WTC11 (cell line): ENCODE data around the gene SERTAD2. TPM values are rescaled to one million over a fixed set of nuclear protein-coding genes. Genes with fewer than 3 reads are reported as not detected.

ENCODE experiments used
- ATAC-seq: fragments of 200-7000 bp; cut with Tn5 transposase; 2 replicates; pipeline ENCODE4 v1.10.0; 2021; ENCODE audit warnings: mild to moderate bottlenecking, moderate library complexity
- CTCF ChIA-PET: fragments of 300-600 bp; sonication (Branson Sonifier 250); formaldehyde crosslinking; loops from one replicate; lab custom pipeline; 2021; ENCODE audit warnings: antibody characterized with exemption; lab: Charles Lee
- POLR2A ChIA-PET: fragments of 350-600 bp; sonication (Branson Sonifier 250); formaldehyde crosslinking; loops from one replicate; lab custom pipeline; 2021; ENCODE audit warnings: antibody characterized with exemption; lab: Charles Lee
- DNase-seq: peaks from one replicate; pipeline ENCODE4 v3.0.0; 2021; ENCODE audit warnings: low spot score
- H3K27ac Mint-ChIP-seq: 2 replicates; pipeline ENCODE4 v1.8.0; 2021; ENCODE audit warnings: mixed read lengths
- H3K27me3 Mint-ChIP-seq: 2 replicates; pipeline ENCODE4 v1.8.0; 2021; ENCODE audit warnings: low read depth, mild to moderate bottlenecking, moderate library complexity, mixed read lengths
- H3K36me3 Mint-ChIP-seq: 2 replicates; pipeline ENCODE4 v1.8.0; 2021; ENCODE audit warnings: mixed read lengths
- H3K4me1 Mint-ChIP-seq: 2 replicates; pipeline ENCODE4 v1.8.0; 2022; ENCODE audit warnings: mixed read lengths
- H3K4me3 Mint-ChIP-seq: 2 replicates; pipeline ENCODE4 v1.8.0; 2021; ENCODE audit warnings: mild to moderate bottlenecking, moderate library complexity, mixed read lengths
- H3K9me3 Mint-ChIP-seq: 2 replicates; pipeline ENCODE4 v1.8.0; 2021; ENCODE audit warnings: mixed read lengths
- ATF1 ChIP-seq: sonication (generic); formaldehyde crosslinking; IDR thresholded peaks from 2 replicates; pipeline ENCODE4 v1.8.1; 2023; ENCODE audit warnings: mild to moderate bottlenecking, moderate library complexity, missing genetic modification reagents
- GRHL2 ChIP-seq: fragments of 250-450 bp; sonication (Bioruptor Pico); IDR thresholded peaks from 2 replicates; pipeline ENCODE4 v1.8.0; 2022; ENCODE audit warnings: mild to moderate bottlenecking, moderate library complexity; ENCODE audit not compliant: insufficient replicate concordance, severe bottlenecking
- IRF2 ChIP-seq: sonication (generic); formaldehyde crosslinking; IDR thresholded peaks from 2 replicates; pipeline ENCODE4 v1.8.0; 2022; ENCODE audit warnings: low read depth, missing genetic modification reagents, borderline replicate concordance
- JAZF1 ChIP-seq: fragments of 250-450 bp; sonication (Bioruptor Pico); IDR thresholded peaks from 2 replicates; pipeline ENCODE4 v1.9.0; 2021; ENCODE audit warnings: moderate library complexity, mild to moderate bottlenecking, inconsistent platforms
- MXD4 ChIP-seq: fragments of 250-450 bp; sonication (Bioruptor Pico); IDR thresholded peaks from 2 replicates; pipeline ENCODE4 v1.8.0; 2021; ENCODE audit warnings: mild to moderate bottlenecking, moderate library complexity, borderline replicate concordance
- NFYB ChIP-seq: sonication (generic); formaldehyde crosslinking; conservative IDR thresholded peaks from 2 replicates; pipeline ENCODE4 v1.8.0; 2022; ENCODE audit warnings: low read depth, missing genetic modification reagents
- NR1H2 ChIP-seq: sonication (generic); formaldehyde crosslinking; IDR thresholded peaks from 2 replicates; pipeline ENCODE4 v1.9.0; 2021; ENCODE audit warnings: mild to moderate bottlenecking, moderate library complexity, missing genetic modification reagents
- SP1 ChIP-seq: sonication (generic); formaldehyde crosslinking; conservative IDR thresholded peaks from 2 replicates; pipeline ENCODE4 v1.8.1; 2022; ENCODE audit warnings: missing genetic modification reagents
- TCF7 ChIP-seq: sonication (generic); formaldehyde crosslinking; IDR thresholded peaks from 2 replicates; pipeline ENCODE4 v1.8.0; 2022; ENCODE audit warnings: mild to moderate bottlenecking, low read depth, missing genetic modification reagents, moderate library complexity
- TEAD1 ChIP-seq: sonication (generic); formaldehyde crosslinking; IDR thresholded peaks from 2 replicates; pipeline ENCODE4 v1.8.0; 2022; ENCODE audit warnings: mild to moderate bottlenecking, missing genetic modification reagents
- ZNF219 ChIP-seq: sonication (generic); formaldehyde crosslinking; IDR thresholded peaks from 2 replicates; pipeline ENCODE4 v1.8.0; 2023; ENCODE audit warnings: missing genetic modification reagents, mild to moderate bottlenecking, borderline replicate concordance
- ZNF263 ChIP-seq: sonication (generic); formaldehyde crosslinking; IDR thresholded peaks from 2 replicates; pipeline ENCODE4 v1.8.1; 2022; ENCODE audit warnings: low read depth, mild to moderate bottlenecking, moderate library complexity, missing genetic modification reagents
- ZNF416 ChIP-seq: fragments of 250-450 bp; sonication (Bioruptor Pico); IDR thresholded peaks from 2 replicates; pipeline ENCODE4 v1.9.0; 2021; ENCODE audit warnings: mild to moderate bottlenecking, inconsistent platforms
- total RNA-seq: library from RNA; stranded (reverse); gene quantifications from 3 replicates; pipeline ENCODE4 v1.2.3, GENCODE V29; 2021
- TF ChIP-seq, protein P1 (sequence below): fragments of 250-450 bp; sonication (Bioruptor Pico); conservative IDR thresholded peaks from 2 replicates; pipeline ENCODE4 v1.9.0; 2021; ENCODE audit warnings: mild to moderate bottlenecking
- TF ChIP-seq, protein P2 (sequence below): sonication (generic); formaldehyde crosslinking; IDR thresholded peaks from 2 replicates; pipeline ENCODE4 v1.8.0; 2023; ENCODE audit warnings: mild to moderate bottlenecking, missing genetic modification reagents
- TF ChIP-seq, protein P3 (sequence below): sonication (generic); formaldehyde crosslinking; IDR thresholded peaks from 2 replicates; pipeline ENCODE4 v1.8.1; 2022; ENCODE audit warnings: low read depth, missing genetic modification reagents, borderline replicate concordance
- TF ChIP-seq, protein P4 (sequence below): sonication (generic); formaldehyde crosslinking; IDR thresholded peaks from 2 replicates; pipeline ENCODE4 v1.8.1; 2023; ENCODE audit warnings: mild to moderate bottlenecking, moderate library complexity, missing genetic modification reagents
- TF ChIP-seq, protein P5 (sequence below): fragments of 250-450 bp; sonication (Bioruptor Pico); IDR thresholded peaks from 2 replicates; pipeline ENCODE4 v1.8.0; 2021; ENCODE audit warnings: mild to moderate bottlenecking
- TF ChIP-seq, protein P6 (sequence below): sonication (generic); formaldehyde crosslinking; IDR thresholded peaks from 2 replicates; pipeline ENCODE4 v1.8.0; 2022; ENCODE audit warnings: mild to moderate bottlenecking, missing genetic modification reagents
- TF ChIP-seq, protein P7 (sequence below): fragments of 250-450 bp; sonication (Bioruptor Pico); IDR thresholded peaks from 2 replicates; pipeline ENCODE4 v1.9.0; 2021; ENCODE audit warnings: mild to moderate bottlenecking

Gene SERTAD2
- total RNA-seq, 1 experiment from 2014 or later, result 7.9 TPM

DNA sequence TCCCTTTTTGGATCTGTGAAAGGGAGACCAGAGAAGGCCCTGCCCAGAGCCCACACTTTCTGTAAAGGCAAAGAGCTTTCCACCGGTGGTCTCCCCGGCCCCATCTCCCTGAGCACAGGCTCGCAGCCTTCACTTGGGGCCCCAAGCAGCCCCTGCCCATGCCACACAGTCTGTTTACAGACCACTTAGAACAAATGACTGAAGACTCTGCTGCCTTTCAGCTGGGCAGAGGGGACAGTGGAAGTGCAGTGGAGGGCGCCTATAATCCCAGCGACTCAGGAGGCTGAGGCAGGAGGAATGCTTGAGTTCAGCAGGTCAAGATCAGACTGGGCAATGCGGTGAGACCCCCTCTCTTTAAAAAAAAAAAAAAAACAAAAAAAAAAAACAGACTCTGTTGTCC lies 28.9 kb downstream of the SERTAD2 start:
- ChIA-PET CTCF (interaction anchor here (1.0 to 4.5 kb wide), 22 partner anchors 9 to 294 kb away, joined by 3 to 45 read pairs (median 5); partner anchors contain the start of genes AFTPH and SERTAD2), POLR2A (interaction anchor here (1.3 kb wide), 1 partner anchor 29 kb away, joined by 5 read pairs; the partner anchor contains the start of gene SERTAD2)
- DNase-seq, result no peak
- Mint-ChIP-seq H3K4me3 (no peak overlapping the region), H3K27ac (no peak overlapping the region), H3K4me1 (peaks cover 37% of the 10 kb centered on the region), H3K9me3 (no peaks in the 10 kb centered on the region), H3K36me3 (no peaks in the 10 kb centered on the region), H3K27me3 (peaks cover 3% of the 10 kb centered on the region)
- TF ChIP-seq, protein P1, sequence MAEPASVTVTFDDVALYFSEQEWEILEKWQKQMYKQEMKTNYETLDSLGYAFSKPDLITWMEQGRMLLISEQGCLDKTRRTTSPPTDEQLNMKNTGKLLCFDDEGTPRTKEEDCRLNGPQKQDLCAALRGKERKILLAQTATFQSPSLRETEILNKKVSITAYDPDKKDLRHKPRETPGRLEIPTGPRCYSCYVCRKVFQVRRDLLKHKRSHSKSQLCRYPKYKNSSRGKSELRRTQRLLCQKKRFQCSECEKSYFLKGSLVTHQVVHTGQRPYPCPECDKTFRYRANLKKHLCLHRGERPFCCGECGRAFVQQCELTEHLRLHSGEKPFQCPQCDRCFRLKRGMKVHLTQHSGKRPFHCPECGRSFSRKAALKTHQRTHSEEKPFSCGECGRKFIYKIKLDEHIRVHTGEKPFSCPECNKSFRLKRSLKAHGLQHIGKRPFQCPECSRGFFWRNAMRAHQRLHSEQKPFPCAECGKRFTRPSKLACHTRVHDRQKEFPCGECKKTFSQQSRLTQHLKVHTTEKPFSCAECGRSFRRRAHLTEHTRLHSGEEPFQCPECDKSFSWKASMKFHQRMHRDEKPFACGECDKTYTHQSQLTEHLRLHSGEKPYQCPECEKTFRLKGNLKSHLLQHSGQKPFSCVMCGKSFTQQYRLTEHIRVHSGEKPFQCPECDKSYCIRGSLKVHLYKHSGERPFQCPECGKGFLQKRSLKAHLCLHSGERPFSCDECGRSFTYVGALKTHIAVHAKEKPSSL (CRISPR knock-in tag), result no peak
- TF ChIP-seq GRHL2 (no peak), TEAD1 (CRISPR knock-in tag) (no peak), TCF7 (CRISPR knock-in tag) (no peak), ZNF219 (no peak), SP1 (no peak), MXD4 (CRISPR knock-in tag) (no peak), ZNF263 (CRISPR knock-in tag) (no peak), JAZF1 (CRISPR knock-in tag) (no peak), NFYB (no peak)
- TF ChIP-seq, protein P2, sequence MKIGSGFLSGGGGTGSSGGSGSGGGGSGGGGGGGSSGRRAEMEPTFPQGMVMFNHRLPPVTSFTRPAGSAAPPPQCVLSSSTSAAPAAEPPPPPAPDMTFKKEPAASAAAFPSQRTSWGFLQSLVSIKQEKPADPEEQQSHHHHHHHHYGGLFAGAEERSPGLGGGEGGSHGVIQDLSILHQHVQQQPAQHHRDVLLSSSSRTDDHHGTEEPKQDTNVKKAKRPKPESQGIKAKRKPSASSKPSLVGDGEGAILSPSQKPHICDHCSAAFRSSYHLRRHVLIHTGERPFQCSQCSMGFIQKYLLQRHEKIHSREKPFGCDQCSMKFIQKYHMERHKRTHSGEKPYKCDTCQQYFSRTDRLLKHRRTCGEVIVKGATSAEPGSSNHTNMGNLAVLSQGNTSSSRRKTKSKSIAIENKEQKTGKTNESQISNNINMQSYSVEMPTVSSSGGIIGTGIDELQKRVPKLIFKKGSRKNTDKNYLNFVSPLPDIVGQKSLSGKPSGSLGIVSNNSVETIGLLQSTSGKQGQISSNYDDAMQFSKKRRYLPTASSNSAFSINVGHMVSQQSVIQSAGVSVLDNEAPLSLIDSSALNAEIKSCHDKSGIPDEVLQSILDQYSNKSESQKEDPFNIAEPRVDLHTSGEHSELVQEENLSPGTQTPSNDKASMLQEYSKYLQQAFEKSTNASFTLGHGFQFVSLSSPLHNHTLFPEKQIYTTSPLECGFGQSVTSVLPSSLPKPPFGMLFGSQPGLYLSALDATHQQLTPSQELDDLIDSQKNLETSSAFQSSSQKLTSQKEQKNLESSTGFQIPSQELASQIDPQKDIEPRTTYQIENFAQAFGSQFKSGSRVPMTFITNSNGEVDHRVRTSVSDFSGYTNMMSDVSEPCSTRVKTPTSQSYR (CRISPR knock-in tag), result no peak
- TF ChIP-seq, protein P3, sequence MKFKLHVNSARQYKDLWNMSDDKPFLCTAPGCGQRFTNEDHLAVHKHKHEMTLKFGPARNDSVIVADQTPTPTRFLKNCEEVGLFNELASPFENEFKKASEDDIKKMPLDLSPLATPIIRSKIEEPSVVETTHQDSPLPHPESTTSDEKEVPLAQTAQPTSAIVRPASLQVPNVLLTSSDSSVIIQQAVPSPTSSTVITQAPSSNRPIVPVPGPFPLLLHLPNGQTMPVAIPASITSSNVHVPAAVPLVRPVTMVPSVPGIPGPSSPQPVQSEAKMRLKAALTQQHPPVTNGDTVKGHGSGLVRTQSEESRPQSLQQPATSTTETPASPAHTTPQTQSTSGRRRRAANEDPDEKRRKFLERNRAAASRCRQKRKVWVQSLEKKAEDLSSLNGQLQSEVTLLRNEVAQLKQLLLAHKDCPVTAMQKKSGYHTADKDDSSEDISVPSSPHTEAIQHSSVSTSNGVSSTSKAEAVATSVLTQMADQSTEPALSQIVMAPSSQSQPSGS, result no peak
- TF ChIP-seq, protein P4, sequence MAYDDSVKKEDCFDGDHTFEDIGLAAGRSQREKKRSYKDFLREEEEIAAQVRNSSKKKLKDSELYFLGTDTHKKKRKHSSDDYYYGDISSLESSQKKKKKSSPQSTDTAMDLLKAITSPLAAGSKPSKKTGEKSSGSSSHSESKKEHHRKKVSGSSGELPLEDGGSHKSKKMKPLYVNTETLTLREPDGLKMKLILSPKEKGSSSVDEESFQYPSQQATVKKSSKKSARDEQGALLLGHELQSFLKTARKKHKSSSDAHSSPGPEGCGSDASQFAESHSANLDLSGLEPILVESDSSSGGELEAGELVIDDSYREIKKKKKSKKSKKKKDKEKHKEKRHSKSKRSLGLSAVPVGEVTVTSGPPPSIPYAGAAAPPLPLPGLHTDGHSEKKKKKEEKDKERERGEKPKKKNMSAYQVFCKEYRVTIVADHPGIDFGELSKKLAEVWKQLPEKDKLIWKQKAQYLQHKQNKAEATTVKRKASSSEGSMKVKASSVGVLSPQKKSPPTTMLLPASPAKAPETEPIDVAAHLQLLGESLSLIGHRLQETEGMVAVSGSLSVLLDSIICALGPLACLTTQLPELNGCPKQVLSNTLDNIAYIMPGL (CRISPR knock-in tag), result no peak
- no peak for ATAC-seq

DNA sequence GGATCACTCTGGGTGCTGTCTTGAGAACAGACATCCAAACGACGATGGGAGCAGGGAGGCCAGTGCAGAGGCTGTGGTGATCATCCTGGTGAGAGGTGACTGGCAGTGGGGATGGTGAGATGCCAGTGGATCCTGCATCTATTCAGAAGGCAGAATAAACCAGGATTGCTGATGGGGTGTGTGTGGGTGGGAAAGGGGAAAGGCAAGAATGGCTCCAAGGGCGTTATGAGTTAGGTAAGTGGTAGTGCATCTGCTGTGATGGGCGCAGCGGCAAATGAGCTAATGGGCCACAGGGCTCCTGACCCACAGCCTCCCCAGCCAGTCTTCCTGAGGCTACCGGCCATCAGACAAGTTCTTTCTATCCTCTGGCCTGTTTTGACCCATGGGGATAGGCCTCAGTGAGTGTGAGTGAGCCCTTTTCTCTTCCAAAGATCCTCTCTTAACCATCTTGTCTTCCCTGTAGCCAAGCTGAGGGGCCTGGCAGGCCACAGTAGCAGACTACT lies 29.6 kb downstream of the SERTAD2 start:
- Mint-ChIP-seq H3K27me3 (peaks cover 3% of the 10 kb centered on the region), H3K4me1 (peaks cover 43% of the 10 kb centered on the region), H3K27ac (no peak overlapping the region), H3K4me3 (no peak overlapping the region), H3K9me3 (no peaks in the 10 kb centered on the region), H3K36me3 (no peaks in the 10 kb centered on the region)
- POLR2A ChIA-PET, result no interaction called here
- ATAC-seq (no peak), DNase-seq (no peak)
- CTCF ChIA-PET, result interaction anchor here (1.1 to 4.5 kb wide), 7 partner anchors 16 to 294 kb away, joined by 3 to 45 read pairs (median 4); partner anchors contain the start of gene SERTAD2
- TF ChIP-seq NR1H2 (CRISPR knock-in tag) (no peak), GRHL2 (no peak), TCF7 (CRISPR knock-in tag) (no peak), MXD4 (CRISPR knock-in tag) (no peak), IRF2 (CRISPR knock-in tag) (no peak), ZNF416 (no peak), ATF1 (CRISPR knock-in tag) (no peak)
- TF ChIP-seq, protein P5, sequence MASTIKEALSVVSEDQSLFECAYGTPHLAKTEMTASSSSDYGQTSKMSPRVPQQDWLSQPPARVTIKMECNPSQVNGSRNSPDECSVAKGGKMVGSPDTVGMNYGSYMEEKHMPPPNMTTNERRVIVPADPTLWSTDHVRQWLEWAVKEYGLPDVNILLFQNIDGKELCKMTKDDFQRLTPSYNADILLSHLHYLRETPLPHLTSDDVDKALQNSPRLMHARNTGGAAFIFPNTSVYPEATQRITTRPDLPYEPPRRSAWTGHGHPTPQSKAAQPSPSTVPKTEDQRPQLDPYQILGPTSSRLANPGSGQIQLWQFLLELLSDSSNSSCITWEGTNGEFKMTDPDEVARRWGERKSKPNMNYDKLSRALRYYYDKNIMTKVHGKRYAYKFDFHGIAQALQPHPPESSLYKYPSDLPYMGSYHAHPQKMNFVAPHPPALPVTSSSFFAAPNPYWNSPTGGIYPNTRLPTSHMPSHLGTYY (CRISPR knock-in tag), result no peak
- TF ChIP-seq, protein P6, sequence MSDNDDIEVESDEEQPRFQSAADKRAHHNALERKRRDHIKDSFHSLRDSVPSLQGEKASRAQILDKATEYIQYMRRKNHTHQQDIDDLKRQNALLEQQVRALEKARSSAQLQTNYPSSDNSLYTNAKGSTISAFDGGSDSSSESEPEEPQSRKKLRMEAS (CRISPR knock-in tag), result no peak
- TF ChIP-seq, protein P7, sequence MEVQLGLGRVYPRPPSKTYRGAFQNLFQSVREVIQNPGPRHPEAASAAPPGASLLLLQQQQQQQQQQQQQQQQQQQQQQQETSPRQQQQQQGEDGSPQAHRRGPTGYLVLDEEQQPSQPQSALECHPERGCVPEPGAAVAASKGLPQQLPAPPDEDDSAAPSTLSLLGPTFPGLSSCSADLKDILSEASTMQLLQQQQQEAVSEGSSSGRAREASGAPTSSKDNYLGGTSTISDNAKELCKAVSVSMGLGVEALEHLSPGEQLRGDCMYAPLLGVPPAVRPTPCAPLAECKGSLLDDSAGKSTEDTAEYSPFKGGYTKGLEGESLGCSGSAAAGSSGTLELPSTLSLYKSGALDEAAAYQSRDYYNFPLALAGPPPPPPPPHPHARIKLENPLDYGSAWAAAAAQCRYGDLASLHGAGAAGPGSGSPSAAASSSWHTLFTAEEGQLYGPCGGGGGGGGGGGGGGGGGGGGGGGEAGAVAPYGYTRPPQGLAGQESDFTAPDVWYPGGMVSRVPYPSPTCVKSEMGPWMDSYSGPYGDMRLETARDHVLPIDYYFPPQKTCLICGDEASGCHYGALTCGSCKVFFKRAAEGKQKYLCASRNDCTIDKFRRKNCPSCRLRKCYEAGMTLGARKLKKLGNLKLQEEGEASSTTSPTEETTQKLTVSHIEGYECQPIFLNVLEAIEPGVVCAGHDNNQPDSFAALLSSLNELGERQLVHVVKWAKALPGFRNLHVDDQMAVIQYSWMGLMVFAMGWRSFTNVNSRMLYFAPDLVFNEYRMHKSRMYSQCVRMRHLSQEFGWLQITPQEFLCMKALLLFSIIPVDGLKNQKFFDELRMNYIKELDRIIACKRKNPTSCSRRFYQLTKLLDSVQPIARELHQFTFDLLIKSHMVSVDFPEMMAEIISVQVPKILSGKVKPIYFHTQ, result no peak
